Neural cell (in vitro differentiated cells): ENCODE measurements around the gene CEACAM7. TPM values are rescaled to one million over a fixed set of nuclear protein-coding genes. Genes with fewer than 3 reads are reported as not detected.

ENCODE experiments used
- H2AFZ ChIP-seq: fragments of 200-600, 300-800 bp; sonication (generic), shearing (Covaris generic); 2 replicates; pipeline ENCODE4 v1.6.0; 2014; ENCODE audit warnings: low read depth, mild to moderate bottlenecking, antibody characterized with exemption, low read length, moderate library complexity
- H3F3A ChIP-seq: fragments of 200-600 bp; shearing (Covaris generic); 2 replicates; pipeline ENCODE4 v1.6.1; 2016; ENCODE audit warnings: mild to moderate bottlenecking, moderate library complexity, mixed read lengths, antibody characterized with exemption, low read length; ENCODE audit not compliant: insufficient read depth, poor library complexity, severe bottlenecking
- H3K27ac ChIP-seq: fragments of 200-600, 300-800 bp; sonication (generic), shearing (Covaris generic); 2 replicates; pipeline ENCODE4 v1.5.1; 2014; ENCODE audit warnings: mild to moderate bottlenecking, low read length, moderate library complexity
- H3K27me3 ChIP-seq: fragments of 300-800, 200-600 bp; sonication (generic), shearing (Covaris generic); 2 replicates; pipeline ENCODE4 v1.6.0; 2014; ENCODE audit warnings: mild to moderate bottlenecking, low read depth, low read length, moderate library complexity; ENCODE audit not compliant: insufficient read depth
- H3K36me3 ChIP-seq: fragments of 300-800, 200-600 bp; sonication (generic), shearing (Covaris generic); 2 replicates; pipeline ENCODE4 v1.5.1; 2014; ENCODE audit warnings: mild to moderate bottlenecking, antibody characterized with exemption, low read length, moderate library complexity; ENCODE audit not compliant: insufficient read depth
- H3K4me2 ChIP-seq: fragments of 300-800, 200-600 bp; sonication (generic), shearing (Covaris generic); 2 replicates; pipeline ENCODE4 v1.6.0; 2014; ENCODE audit warnings: mild to moderate bottlenecking, low read length
- H3K4me3 ChIP-seq: fragments of 300-800, 200-600 bp; sonication (generic), shearing (Covaris generic); 2 replicates; pipeline ENCODE4 v1.5.1; 2014; ENCODE audit warnings: mild to moderate bottlenecking, low read length, moderate library complexity
- H3K79me2 ChIP-seq: fragments of 200-600 bp; shearing (Covaris generic); replicated peaks from 2 replicates; pipeline ENCODE4 v1.6.0; 2014; ENCODE audit warnings: mild to moderate bottlenecking, low read length, moderate library complexity; ENCODE audit not compliant: insufficient read depth
- H3K9ac ChIP-seq: fragments of 300-800, 200-600 bp; sonication (generic), shearing (Covaris generic); 2 replicates; pipeline ENCODE4 v1.6.1; 2016; ENCODE audit warnings: mild to moderate bottlenecking, low read length, mixed read lengths
- H3K9me2 ChIP-seq: fragments of 200-600 bp; shearing (Covaris generic); 2 replicates; pipeline ENCODE4 v1.6.1; 2016; ENCODE audit warnings: mild to moderate bottlenecking, low read length, mixed read lengths; ENCODE audit not compliant: insufficient read depth
- H3K9me3 ChIP-seq: fragments of 200-600, 300-800 bp; sonication (generic), shearing (Covaris generic); 2 replicates; pipeline ENCODE4 v1.6.1; 2016; ENCODE audit warnings: mild to moderate bottlenecking, mixed run types, low read length, moderate library complexity, mixed read lengths
- H4K20me1 ChIP-seq: fragments of 200-600 bp; shearing (Covaris generic); 2 replicates; pipeline ENCODE4 v1.6.1; 2016; ENCODE audit warnings: mild to moderate bottlenecking, mixed run types; ENCODE audit not compliant: insufficient read depth
- CTCF ChIP-seq: fragments of 450-650 bp; IDR thresholded peaks from 2 replicates; pipeline ENCODE4 v1.5.1; 2014; ENCODE audit warnings: antibody characterized with exemption, mild to moderate bottlenecking, moderate library complexity; ENCODE audit not compliant: poor library complexity, severe bottlenecking
- EP300 ChIP-seq: fragments of 450-650 bp; conservative IDR thresholded peaks from 2 replicates; pipeline ENCODE4 v1.6.1; 2014; ENCODE audit warnings: antibody characterized with exemption, mild to moderate bottlenecking, moderate library complexity; ENCODE audit not compliant: poor library complexity, severe bottlenecking
- EZH2 ChIP-seq: fragments of 200-600, 300-800 bp; shearing (Covaris generic), sonication (generic); IDR thresholded peaks from 2 replicates; pipeline ENCODE4 v1.6.1; 2014; ENCODE audit warnings: antibody characterized with exemption, low read length, borderline replicate concordance, mild to moderate bottlenecking; ENCODE audit not compliant: insufficient read depth, poor library complexity, severe bottlenecking
- MXI1 ChIP-seq: fragments of 450-650 bp; conservative IDR thresholded peaks from 2 replicates; pipeline ENCODE4 v1.6.1; 2014; ENCODE audit warnings: antibody characterized with exemption, mild to moderate bottlenecking; ENCODE audit not compliant: poor library complexity, severe bottlenecking
- POLR2AphosphoS5 ChIP-seq: IDR thresholded peaks from 2 replicates; pipeline ENCODE4 v1.6.1; 2012
- RAD21 ChIP-seq: fragments of 450-650 bp; conservative IDR thresholded peaks from 2 replicates; pipeline ENCODE4 v1.6.1; 2014; ENCODE audit warnings: antibody characterized with exemption, mild to moderate bottlenecking, moderate library complexity
- SMC3 ChIP-seq: fragments of 450-650 bp; conservative IDR thresholded peaks from 2 replicates; pipeline ENCODE4 v1.6.1; 2014; ENCODE audit warnings: antibody characterized with exemption, mild to moderate bottlenecking, moderate library complexity; ENCODE audit not compliant: poor library complexity
- TAF1 ChIP-seq: IDR thresholded peaks from 2 replicates; pipeline ENCODE4 v1.6.1; 2012; ENCODE audit warnings: low read depth
- polyA plus RNA-seq: library from polyadenylated mRNA; depleted of rRNA; stranded (reverse); fragments of >200 nt; gene quantifications from 2 replicates; pipeline ENCODE4 v1.2.3, GENCODE V29; 2014
- TF ChIP-seq, protein P1 (sequence below): IDR thresholded peaks from 2 replicates; pipeline ENCODE4 v1.6.1; 2012; ENCODE audit warnings: borderline replicate concordance

Gene CEACAM7
- polyA plus RNA-seq, 1 donor from 2014 or later = not detected

GRCh38 chr19:41637484-41637883 is 50.6 kb downstream of the CEACAM7 start:
- H3K4me3 ChIP-seq = no peak overlapping the region
- no peak overlapping the region for H3K4me2 ChIP-seq
- H3K27me3 ChIP-seq = no peaks in the 10 kb centered on the region
- H3K9ac ChIP-seq = no peak overlapping the region
- TF ChIP-seq TAF1 = no peak
- TF ChIP-seq, protein P1, sequence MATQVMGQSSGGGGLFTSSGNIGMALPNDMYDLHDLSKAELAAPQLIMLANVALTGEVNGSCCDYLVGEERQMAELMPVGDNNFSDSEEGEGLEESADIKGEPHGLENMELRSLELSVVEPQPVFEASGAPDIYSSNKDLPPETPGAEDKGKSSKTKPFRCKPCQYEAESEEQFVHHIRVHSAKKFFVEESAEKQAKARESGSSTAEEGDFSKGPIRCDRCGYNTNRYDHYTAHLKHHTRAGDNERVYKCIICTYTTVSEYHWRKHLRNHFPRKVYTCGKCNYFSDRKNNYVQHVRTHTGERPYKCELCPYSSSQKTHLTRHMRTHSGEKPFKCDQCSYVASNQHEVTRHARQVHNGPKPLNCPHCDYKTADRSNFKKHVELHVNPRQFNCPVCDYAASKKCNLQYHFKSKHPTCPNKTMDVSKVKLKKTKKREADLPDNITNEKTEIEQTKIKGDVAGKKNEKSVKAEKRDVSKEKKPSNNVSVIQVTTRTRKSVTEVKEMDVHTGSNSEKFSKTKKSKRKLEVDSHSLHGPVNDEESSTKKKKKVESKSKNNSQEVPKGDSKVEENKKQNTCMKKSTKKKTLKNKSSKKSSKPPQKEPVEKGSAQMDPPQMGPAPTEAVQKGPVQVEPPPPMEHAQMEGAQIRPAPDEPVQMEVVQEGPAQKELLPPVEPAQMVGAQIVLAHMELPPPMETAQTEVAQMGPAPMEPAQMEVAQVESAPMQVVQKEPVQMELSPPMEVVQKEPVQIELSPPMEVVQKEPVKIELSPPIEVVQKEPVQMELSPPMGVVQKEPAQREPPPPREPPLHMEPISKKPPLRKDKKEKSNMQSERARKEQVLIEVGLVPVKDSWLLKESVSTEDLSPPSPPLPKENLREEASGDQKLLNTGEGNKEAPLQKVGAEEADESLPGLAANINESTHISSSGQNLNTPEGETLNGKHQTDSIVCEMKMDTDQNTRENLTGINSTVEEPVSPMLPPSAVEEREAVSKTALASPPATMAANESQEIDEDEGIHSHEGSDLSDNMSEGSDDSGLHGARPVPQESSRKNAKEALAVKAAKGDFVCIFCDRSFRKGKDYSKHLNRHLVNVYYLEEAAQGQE = no peak
- no peak for TF ChIP-seq SMC3
- no peak for TF ChIP-seq MXI1
- TF ChIP-seq EZH2 = no peak
- no peak for TF ChIP-seq CTCF
- TF ChIP-seq EP300 = no peak
- no peak for TF ChIP-seq RAD21
- no peak for TF ChIP-seq POLR2AphosphoS5
- no peaks in the 10 kb centered on the region for H3F3A ChIP-seq
- no peaks in the 10 kb centered on the region for H3K9me3 ChIP-seq
- no peak overlapping the region for H2AFZ ChIP-seq
- no peaks in the 10 kb centered on the region for H3K36me3 ChIP-seq
- no peaks in the 10 kb centered on the region for H3K79me2 ChIP-seq
- no peaks in the 10 kb centered on the region for H4K20me1 ChIP-seq
- no peaks in the 10 kb centered on the region for H3K9me2 ChIP-seq
- no peak overlapping the region for H3K27ac ChIP-seq

- H4K20me1 ChIP-seq = no peaks in the 10 kb centered on the region
- no peaks in the 10 kb centered on the region for H3K79me2 ChIP-seq
- H3K36me3 ChIP-seq = no peaks in the 10 kb centered on the region
- no peaks in the 10 kb centered on the region for H3K9me3 ChIP-seq
- H2AFZ ChIP-seq = no peak overlapping the region
- H3F3A ChIP-seq = no peaks in the 10 kb centered on the region
- no peak overlapping the region for H3K4me3 ChIP-seq
- no peak overlapping the region for H3K27ac ChIP-seq
- no peaks in the 10 kb centered on the region for H3K27me3 ChIP-seq
- no peaks in the 10 kb centered on the region for H3K9me2 ChIP-seq
- TF ChIP-seq CTCF (no peak), RAD21 (no peak)
- H3K9ac ChIP-seq = no peak overlapping the region
- no peak overlapping the region for H3K4me2 ChIP-seq
These were observed 59.9 kb downstream of the CEACAM7 start for GRCh38 chr19:41627966-41628675.
